Measurements from ENCODE around the gene TOX2.

TOX2 gene

GRCh38 chr20:43949741-43950618 is 35.3 kb downstream of the TOX2 start:
- Histone ChIP-seq H3K79me2 (ENCODE audit: control insufficient read depth, low read length) (no peaks in the 10 kb centered on the region), H3K36me3 (ENCODE audit: control insufficient read depth, low read length) (no peaks in the 10 kb centered on the region), H3K4me2 (ENCODE audit: low read length) (0 out of 2 replicates have a peak overlapping the region, but pooled peaks have one; percentile 16), H3K4me1 (ENCODE audit: control insufficient read depth, low read length) (peaks cover 8% of the 10 kb centered on the region), H3K27ac (ENCODE audit: low read depth, low read length) (no peak overlapping the region), H3K9me2 (replicated peaks; ENCODE audit: control insufficient read depth, low read length) (no peaks in the 10 kb centered on the region), H3F3A (ENCODE audit: control insufficient read depth, insufficient read depth) (no peaks in the 10 kb centered on the region), H3K27me3 (ENCODE audit: control insufficient read depth, low read length) (no peaks in the 10 kb centered on the region; the same call in 1 of the 2 replicates), H4K20me1 (ENCODE audit: control insufficient read depth, insufficient read depth, low read depth, low read length) (no peaks in the 10 kb centered on the region), H3K9me3 (ENCODE audit: control insufficient read depth, insufficient read depth, low read length) (no peaks in the 10 kb centered on the region), H3K4me3 (ENCODE audit: low read length) (no peak overlapping the region)
- TF ChIP-seq EZH2phosphoT487 (IDR thresholded peaks at IDR 0.05; ENCODE audit: borderline replicate concordance, low read length) (no peak), CTCF (IDR thresholded peaks at IDR 0.05; ENCODE audit: low read depth, low read length, poor library complexity, severe bottlenecking) (no peak)

GRCh38 chr20:43953919-43954592 is 39.4 kb downstream of the TOX2 start:
- Histone ChIP-seq H3K9me2 (replicated peaks; ENCODE audit: control insufficient read depth, low read length) (no peaks in the 10 kb centered on the region), H3K27ac (ENCODE audit: low read depth, low read length) (no peak overlapping the region), H3K79me2 (ENCODE audit: control insufficient read depth, low read length) (no peaks in the 10 kb centered on the region), H3K27me3 (ENCODE audit: control insufficient read depth, low read length) (no peaks in the 10 kb centered on the region; the same call in 1 of the 2 replicates), H3F3A (ENCODE audit: control insufficient read depth, insufficient read depth) (no peaks in the 10 kb centered on the region), H4K20me1 (ENCODE audit: control insufficient read depth, insufficient read depth, low read depth, low read length) (no peaks in the 10 kb centered on the region), H3K4me3 (ENCODE audit: low read length) (no peak overlapping the region), H3K4me2 (ENCODE audit: low read length) (no peak overlapping the region), H3K9me3 (ENCODE audit: control insufficient read depth, insufficient read depth, low read length) (no peaks in the 10 kb centered on the region), H3K4me1 (ENCODE audit: control insufficient read depth, low read length) (peaks cover 8% of the 10 kb centered on the region), H3K36me3 (ENCODE audit: control insufficient read depth, low read length) (no peaks in the 10 kb centered on the region)
- TF ChIP-seq EZH2phosphoT487 (IDR thresholded peaks at IDR 0.05; ENCODE audit: borderline replicate concordance, low read length) (no peak), CTCF (IDR thresholded peaks at IDR 0.05; ENCODE audit: low read depth, low read length, poor library complexity, severe bottlenecking) (no peak)

GRCh38 chr20:43954704-43955061 is 40.0 kb downstream of the TOX2 start:
- Histone ChIP-seq H3K4me2 (ENCODE audit: low read length) (no peak overlapping the region), H3K27ac (ENCODE audit: low read depth, low read length) (no peak overlapping the region)
- TF ChIP-seq EZH2phosphoT487 (IDR thresholded peaks at IDR 0.05; ENCODE audit: borderline replicate concordance, low read length), result no peak
- TF ChIP-seq CTCF (IDR thresholded peaks at IDR 0.05; ENCODE audit: low read depth, low read length, poor library complexity, severe bottlenecking), result no peak

More at GRCh38 chr20:43954704-43955061, 40.0 kb downstream of the TOX2 start:
- Histone ChIP-seq H3K9me2 (replicated peaks; ENCODE audit: control insufficient read depth, low read length) (no peaks in the 10 kb centered on the region), H3K36me3 (ENCODE audit: control insufficient read depth, low read length) (no peaks in the 10 kb centered on the region), H4K20me1 (ENCODE audit: control insufficient read depth, insufficient read depth, low read depth, low read length) (no peaks in the 10 kb centered on the region), H3K27me3 (ENCODE audit: control insufficient read depth, low read length) (no peaks in the 10 kb centered on the region; the same call in 1 of the 2 replicates), H3K9me3 (ENCODE audit: control insufficient read depth, insufficient read depth, low read length) (no peaks in the 10 kb centered on the region), H3K79me2 (ENCODE audit: control insufficient read depth, low read length) (no peaks in the 10 kb centered on the region), H3K4me1 (ENCODE audit: control insufficient read depth, low read length) (peaks cover 8% of the 10 kb centered on the region), H3F3A (ENCODE audit: control insufficient read depth, insufficient read depth) (no peaks in the 10 kb centered on the region), H3K4me3 (ENCODE audit: low read length) (no peak overlapping the region)
